OCI-LY1 (cell line): ENCODE results near the gene STK39.

ENCODE experiments used
- H2AFZ ChIP-seq: fragments of 200-600 bp; sonication (generic), shearing (Covaris generic); 2 replicates; pipeline ENCODE4 v1.6.0; 2014; ENCODE audit warnings: antibody characterized with exemption, mild to moderate bottlenecking, low read length
- H3F3A ChIP-seq: fragments of 200-600 bp; sonication (generic), shearing (Covaris generic); 2 replicates; pipeline ENCODE4 v1.6.0; 2014; ENCODE audit warnings: mild to moderate bottlenecking, antibody characterized with exemption, low read length, moderate library complexity; ENCODE audit not compliant: insufficient read depth
- H3K27ac ChIP-seq: fragments of 200-600 bp; sonication (generic); 2 replicates; pipeline ENCODE4 v1.5.1; 2014; ENCODE audit warnings: low read length, mixed run types, mild to moderate bottlenecking, low read depth; ENCODE audit not compliant: poor library complexity, severe bottlenecking
- H3K27me3 ChIP-seq: fragments of 200-600 bp; sonication (generic); 2 replicates; pipeline ENCODE4 v1.6.0; 2014; ENCODE audit warnings: antibody characterized with exemption, mild to moderate bottlenecking, low read length, moderate library complexity; ENCODE audit not compliant: insufficient read depth
- H3K36me3 ChIP-seq: fragments of 200-600 bp; sonication (generic); 2 replicates; pipeline ENCODE4 v1.6.1; 2014; ENCODE audit warnings: mild to moderate bottlenecking, antibody characterized with exemption, low read length, moderate library complexity, mixed read lengths; ENCODE audit not compliant: insufficient read depth
- H3K4me1 ChIP-seq: fragments of 200-600 bp; sonication (generic); 2 replicates; pipeline ENCODE4 v1.5.1; 2014; ENCODE audit warnings: mild to moderate bottlenecking, low read length, moderate library complexity; ENCODE audit not compliant: insufficient read depth, severe bottlenecking
- H3K4me2 ChIP-seq: fragments of 200-600 bp; sonication (generic), shearing (Covaris generic); 2 replicates; pipeline ENCODE4 v1.6.1; 2014; ENCODE audit warnings: low read length
- H3K4me3 ChIP-seq: fragments of 200-600 bp; sonication (generic); 2 replicates; pipeline ENCODE4 v1.5.1; 2014; ENCODE audit warnings: low read length, low read depth, mild to moderate bottlenecking, mixed read lengths; ENCODE audit not compliant: poor library complexity, severe bottlenecking
- H3K79me2 ChIP-seq: fragments of 200-600 bp; shearing (Covaris generic); 2 replicates; pipeline ENCODE4 v1.6.1; 2016; ENCODE audit warnings: mixed run types, low read length, mixed read lengths; ENCODE audit not compliant: insufficient read depth
- H3K9ac ChIP-seq: fragments of 200-600 bp; sonication (generic), shearing (Covaris generic); 2 replicates; pipeline ENCODE4 v1.6.1; 2014; ENCODE audit warnings: mild to moderate bottlenecking, low read length, mixed read lengths
- H3K9me2 ChIP-seq: fragments of 200-600 bp; sonication (generic), shearing (Covaris generic); 2 replicates; pipeline ENCODE4 v1.6.1; 2014; ENCODE audit warnings: low read depth, mild to moderate bottlenecking, low read length, mixed read lengths
- H3K9me3 ChIP-seq: fragments of 200-600 bp; shearing (Covaris generic); 2 replicates; pipeline ENCODE4 v1.6.1; 2014; ENCODE audit warnings: low read length, mixed read lengths
- H4K20me1 ChIP-seq: fragments of 200-600 bp; sonication (generic), shearing (Covaris generic); 2 replicates; pipeline ENCODE4 v1.6.0; 2016; ENCODE audit warnings: mild to moderate bottlenecking, low read length; ENCODE audit not compliant: insufficient read depth
- EZH2 ChIP-seq: fragments of 200-600 bp; sonication (generic), shearing (Covaris generic); IDR thresholded peaks from 2 replicates; pipeline ENCODE4 v1.8.0; 2017; ENCODE audit warnings: borderline replicate concordance, mixed run types, mild to moderate bottlenecking, antibody characterized with exemption, low read length, moderate library complexity, mixed read lengths
- TF ChIP-seq, protein P1 (sequence below): fragments of 200-600 bp; sonication (generic), shearing (Covaris generic); IDR thresholded peaks from 2 replicates; pipeline ENCODE4 v1.5.1; 2017; ENCODE audit warnings: mild to moderate bottlenecking, antibody characterized with exemption, low read length, moderate library complexity, mixed read lengths

Gene STK39

DNA sequence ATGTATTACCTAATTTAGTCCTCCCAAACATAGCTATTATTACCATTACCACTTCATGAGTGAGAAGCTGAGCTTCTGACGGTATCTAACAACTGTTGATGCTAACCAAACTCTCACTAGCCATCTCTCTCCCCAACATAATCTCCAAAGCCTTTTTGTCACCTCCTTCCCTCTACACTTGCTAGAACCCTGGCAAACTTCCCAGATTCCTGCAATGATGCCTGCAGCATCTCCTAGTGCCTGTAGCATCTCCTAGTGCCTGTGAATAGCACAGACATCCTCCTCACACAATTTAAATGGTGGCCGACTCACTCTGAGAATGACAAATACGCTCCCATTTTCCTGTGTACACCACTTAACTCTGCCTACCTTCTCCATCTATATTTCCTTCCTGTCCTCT lies 126.7 kb downstream of the STK39 start:
- Histone ChIP-seq H3K9me2 (no peaks in the 10 kb centered on the region), H3K4me2 (no peak overlapping the region), H3K4me3 (no peak overlapping the region), H3K4me1 (peaks cover 8% of the 10 kb centered on the region), H2AFZ (no peak overlapping the region), H3K9ac (no peak overlapping the region), H3K36me3 (peaks cover 39% of the 10 kb centered on the region), H3K9me3 (no peaks in the 10 kb centered on the region), H3K27ac (no peak overlapping the region), H3F3A (no peaks in the 10 kb centered on the region), H3K27me3 (no peaks in the 10 kb centered on the region), H3K79me2 (no peaks in the 10 kb centered on the region), H4K20me1 (no peaks in the 10 kb centered on the region)
- TF ChIP-seq EZH2: no peak
- TF ChIP-seq, protein P1, sequence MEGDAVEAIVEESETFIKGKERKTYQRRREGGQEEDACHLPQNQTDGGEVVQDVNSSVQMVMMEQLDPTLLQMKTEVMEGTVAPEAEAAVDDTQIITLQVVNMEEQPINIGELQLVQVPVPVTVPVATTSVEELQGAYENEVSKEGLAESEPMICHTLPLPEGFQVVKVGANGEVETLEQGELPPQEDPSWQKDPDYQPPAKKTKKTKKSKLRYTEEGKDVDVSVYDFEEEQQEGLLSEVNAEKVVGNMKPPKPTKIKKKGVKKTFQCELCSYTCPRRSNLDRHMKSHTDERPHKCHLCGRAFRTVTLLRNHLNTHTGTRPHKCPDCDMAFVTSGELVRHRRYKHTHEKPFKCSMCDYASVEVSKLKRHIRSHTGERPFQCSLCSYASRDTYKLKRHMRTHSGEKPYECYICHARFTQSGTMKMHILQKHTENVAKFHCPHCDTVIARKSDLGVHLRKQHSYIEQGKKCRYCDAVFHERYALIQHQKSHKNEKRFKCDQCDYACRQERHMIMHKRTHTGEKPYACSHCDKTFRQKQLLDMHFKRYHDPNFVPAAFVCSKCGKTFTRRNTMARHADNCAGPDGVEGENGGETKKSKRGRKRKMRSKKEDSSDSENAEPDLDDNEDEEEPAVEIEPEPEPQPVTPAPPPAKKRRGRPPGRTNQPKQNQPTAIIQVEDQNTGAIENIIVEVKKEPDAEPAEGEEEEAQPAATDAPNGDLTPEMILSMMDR: no peak

DNA sequence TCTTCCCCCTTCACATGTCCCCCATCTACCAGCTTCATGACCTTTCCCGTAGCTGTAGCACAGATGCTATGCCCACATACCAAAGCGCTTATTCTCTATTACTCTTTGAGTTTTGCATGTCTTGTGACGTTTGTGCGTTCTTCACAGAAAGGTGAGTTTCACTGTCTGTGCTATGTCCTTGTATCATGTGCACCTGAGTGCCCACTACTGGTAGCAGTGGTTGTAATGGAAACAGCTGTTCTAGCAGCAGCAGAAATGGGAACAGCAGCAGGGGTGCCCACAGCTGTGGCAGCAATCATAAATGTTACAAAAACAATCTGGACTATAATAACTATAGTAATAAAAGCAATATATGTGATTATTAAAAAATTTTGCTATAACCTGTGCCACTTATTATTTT lies 127.1 kb downstream of the STK39 start:
- Histone ChIP-seq H3K36me3 (peaks cover 38% of the 10 kb centered on the region), H2AFZ (no peak overlapping the region), H3F3A (no peaks in the 10 kb centered on the region), H3K4me1 (peaks cover 8% of the 10 kb centered on the region), H4K20me1 (no peaks in the 10 kb centered on the region), H3K9me3 (no peaks in the 10 kb centered on the region), H3K4me3 (no peak overlapping the region), H3K79me2 (no peaks in the 10 kb centered on the region), H3K9me2 (no peaks in the 10 kb centered on the region), H3K9ac (no peak overlapping the region), H3K27ac (no peak overlapping the region), H3K4me2 (no peak overlapping the region), H3K27me3 (no peaks in the 10 kb centered on the region)
- TF ChIP-seq, protein P1: peak; percentile 43
- no peak for TF ChIP-seq EZH2

DNA sequence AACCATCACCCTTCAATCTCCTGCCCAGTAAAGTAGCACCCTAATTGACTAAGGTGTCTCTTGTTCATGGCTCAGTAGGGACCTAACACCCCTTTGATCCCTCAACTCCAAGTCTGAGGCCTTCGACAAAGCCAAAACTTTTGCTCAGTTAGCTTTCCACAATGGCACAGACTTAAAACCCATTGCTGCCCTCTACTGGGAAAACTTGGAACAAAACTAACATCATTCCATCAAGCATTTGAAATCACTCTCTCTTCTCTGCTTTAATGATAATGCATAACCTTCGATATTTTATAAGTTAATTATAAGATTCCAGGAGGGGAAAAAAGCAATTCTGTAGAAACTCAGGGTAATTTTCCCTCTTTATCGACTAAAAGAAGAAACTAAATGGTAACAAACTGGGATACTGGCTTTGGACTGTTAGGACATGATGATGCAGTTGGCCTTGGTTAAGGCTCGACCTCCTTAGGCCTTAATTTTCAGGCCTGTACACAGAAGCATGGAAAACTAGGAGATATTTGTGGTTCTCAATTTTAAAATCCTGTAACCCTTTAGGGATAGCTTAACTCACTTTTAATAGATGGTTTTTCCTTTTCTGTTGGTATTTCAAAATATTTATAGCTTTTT lies 127.8 kb downstream of the STK39 start:
- no peaks in the 10 kb centered on the region for H3K27me3 ChIP-seq
- peaks cover 8% of the 10 kb centered on the region for H3K4me1 ChIP-seq
- no peaks in the 10 kb centered on the region for H3K9me3 ChIP-seq
- H2AFZ ChIP-seq: no peak overlapping the region
- H3F3A ChIP-seq: no peaks in the 10 kb centered on the region
- no peak for TF ChIP-seq EZH2
- TF ChIP-seq, protein P1: peak; percentile 75
- no peak overlapping the region for H3K9ac ChIP-seq
- peaks cover 42% of the 10 kb centered on the region for H3K36me3 ChIP-seq
- H3K27ac ChIP-seq: no peak overlapping the region
- no peaks in the 10 kb centered on the region for H3K9me2 ChIP-seq
- H4K20me1 ChIP-seq: no peaks in the 10 kb centered on the region
- H3K4me3 ChIP-seq: no peak overlapping the region
- H3K4me2 ChIP-seq: no peak overlapping the region
- no peaks in the 10 kb centered on the region for H3K79me2 ChIP-seq
